ENCODE results near the gene SAMMSON.

- no peak for TF ChIP-seq CTCF (IDR thresholded peaks at IDR 0.05)
- no peak for TF ChIP-seq POLR2AphosphoS5 (IDR thresholded peaks at IDR 0.05)
- TF ChIP-seq POLR2A (IDR thresholded peaks at IDR 0.05), result no peak
These were observed 15.8 kb upstream of the SAMMSON start for GRCh38 chr3:69983546-69984265.

Data from stomach (tissue), 4 donors.